ENCODE data around the gene KLC1.

The KLC1 gene

GRCh38 chr14:103669370-103669769, 40.4 kb downstream of the KLC1 start:
- TF ChIP-seq CTCF (conservative IDR thresholded peaks at IDR 0.05; ENCODE audit: low read depth, low read length) = no peak
- no peak overlapping the region for H3K4me3 ChIP-seq (ENCODE audit: low read depth, low read length)

GRCh38 chr14:103671911-103672310, 42.9 kb downstream of the KLC1 start:
- H3K4me3 ChIP-seq (ENCODE audit: low read depth, low read length) = no peak overlapping the region
- TF ChIP-seq CTCF (conservative IDR thresholded peaks at IDR 0.05; ENCODE audit: low read depth, low read length) = no peak
- DNase-seq (ENCODE audit: low read depth) = no peak

More at GRCh38 chr14:103669370-103669769, 40.4 kb downstream of the KLC1 start:
- DNase-seq (ENCODE audit: low read depth) = no peak

- H3K4me3 ChIP-seq (ENCODE audit: low read depth, low read length) = no peak overlapping the region
- no peak for DNase-seq (ENCODE audit: low read depth)
- TF ChIP-seq CTCF (conservative IDR thresholded peaks at IDR 0.05; ENCODE audit: low read depth, low read length) = no peak
Measured at GRCh38 chr14:103675957-103676356, 46.9 kb downstream of the KLC1 start.

- no peak for TF ChIP-seq CTCF (conservative IDR thresholded peaks at IDR 0.05; ENCODE audit: low read depth, low read length)
- no peak for DNase-seq (ENCODE audit: low read depth)
- no peak overlapping the region for H3K4me3 ChIP-seq (ENCODE audit: low read depth, low read length)
Measured at GRCh38 chr14:103676881-103677675, 48.1 kb downstream of the KLC1 start.

GRCh38 chr14:103679351-103679750, 50.3 kb downstream of the KLC1 start:
- H3K4me3 ChIP-seq (ENCODE audit: low read depth, low read length) = no peak overlapping the region
- peak; percentile 47 for DNase-seq (ENCODE audit: low read depth)
- peak; percentile 65 for TF ChIP-seq CTCF (conservative IDR thresholded peaks at IDR 0.05; ENCODE audit: low read depth, low read length)

GRCh38 chr14:103680491-103681231, 51.6 kb downstream of the KLC1 start:
- DNase-seq (ENCODE audit: low read depth) = no peak
- no peak for TF ChIP-seq CTCF (conservative IDR thresholded peaks at IDR 0.05; ENCODE audit: low read depth, low read length)
- no peak overlapping the region for H3K4me3 ChIP-seq (ENCODE audit: low read depth, low read length)

Measured in choroid plexus epithelial cell (primary cell).